Measurements from ENCODE around the gene SPPL3. TPM values are rescaled to one million over a fixed set of nuclear protein-coding genes. Genes with fewer than 3 reads are reported as not detected.

Gene SPPL3
- total RNA-seq, 1 donor from 2014 or later, result 56.8 TPM

DNA sequence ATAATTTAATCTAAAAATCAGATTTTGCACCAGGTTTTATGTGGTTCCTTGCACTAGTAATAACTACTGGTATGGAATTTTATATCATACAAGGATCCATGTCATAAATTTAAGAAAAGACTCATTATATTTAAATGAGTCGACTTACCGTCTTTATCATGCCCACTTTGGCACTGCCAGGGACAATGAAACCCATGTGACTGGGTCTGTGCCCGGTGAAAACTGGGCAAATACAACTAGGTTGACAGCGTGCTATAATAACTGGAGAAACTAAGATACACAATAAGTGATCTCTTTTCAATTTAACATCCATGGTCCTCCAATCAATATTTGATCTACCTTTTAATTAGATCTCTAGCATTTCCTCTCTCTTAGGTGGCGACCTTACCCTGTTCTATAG is 114.0 kb downstream of the SPPL3 start:
- Mint-ChIP-seq H3K36me3 (ENCODE audit: low read depth) (peaks cover 20% of the 10 kb centered on the region), H3K27ac (ENCODE audit: unreplicated experiment) (no peak overlapping the region), H3K4me3 (no peak overlapping the region)

GRCh38 chr12:120787889-120788288 is 116.3 kb downstream of the SPPL3 start:
- no peak overlapping the region for H3K4me3 Mint-ChIP-seq
- no peaks in the 10 kb centered on the region for H3K27me3 Mint-ChIP-seq (ENCODE audit: low read depth)
- DNase-seq (ENCODE audit: low read depth, low spot score), result no peak
- H3K4me1 Mint-ChIP-seq, result peaks cover 10% of the 10 kb centered on the region
- peaks cover 2% of the 10 kb centered on the region for H3K9me3 Mint-ChIP-seq
- TF ChIP-seq, protein P1, sequence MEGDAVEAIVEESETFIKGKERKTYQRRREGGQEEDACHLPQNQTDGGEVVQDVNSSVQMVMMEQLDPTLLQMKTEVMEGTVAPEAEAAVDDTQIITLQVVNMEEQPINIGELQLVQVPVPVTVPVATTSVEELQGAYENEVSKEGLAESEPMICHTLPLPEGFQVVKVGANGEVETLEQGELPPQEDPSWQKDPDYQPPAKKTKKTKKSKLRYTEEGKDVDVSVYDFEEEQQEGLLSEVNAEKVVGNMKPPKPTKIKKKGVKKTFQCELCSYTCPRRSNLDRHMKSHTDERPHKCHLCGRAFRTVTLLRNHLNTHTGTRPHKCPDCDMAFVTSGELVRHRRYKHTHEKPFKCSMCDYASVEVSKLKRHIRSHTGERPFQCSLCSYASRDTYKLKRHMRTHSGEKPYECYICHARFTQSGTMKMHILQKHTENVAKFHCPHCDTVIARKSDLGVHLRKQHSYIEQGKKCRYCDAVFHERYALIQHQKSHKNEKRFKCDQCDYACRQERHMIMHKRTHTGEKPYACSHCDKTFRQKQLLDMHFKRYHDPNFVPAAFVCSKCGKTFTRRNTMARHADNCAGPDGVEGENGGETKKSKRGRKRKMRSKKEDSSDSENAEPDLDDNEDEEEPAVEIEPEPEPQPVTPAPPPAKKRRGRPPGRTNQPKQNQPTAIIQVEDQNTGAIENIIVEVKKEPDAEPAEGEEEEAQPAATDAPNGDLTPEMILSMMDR (conservative IDR thresholded peaks at IDR 0.05), result no peak
- H3K27ac Mint-ChIP-seq (ENCODE audit: unreplicated experiment), result no peak overlapping the region
- peaks cover 12% of the 10 kb centered on the region for H3K36me3 Mint-ChIP-seq (ENCODE audit: low read depth)

More for the DNA sequence above, 114.0 kb downstream of the SPPL3 start:
- TF ChIP-seq, protein P1 (conservative IDR thresholded peaks at IDR 0.05), result no peak
- H3K9me3 Mint-ChIP-seq, result peaks cover 11% of the 10 kb centered on the region
- no peaks in the 10 kb centered on the region for H3K27me3 Mint-ChIP-seq (ENCODE audit: low read depth)
- H3K4me1 Mint-ChIP-seq, result peaks cover 11% of the 10 kb centered on the region
- DNase-seq (ENCODE audit: low read depth, low spot score), result no peak

DNA sequence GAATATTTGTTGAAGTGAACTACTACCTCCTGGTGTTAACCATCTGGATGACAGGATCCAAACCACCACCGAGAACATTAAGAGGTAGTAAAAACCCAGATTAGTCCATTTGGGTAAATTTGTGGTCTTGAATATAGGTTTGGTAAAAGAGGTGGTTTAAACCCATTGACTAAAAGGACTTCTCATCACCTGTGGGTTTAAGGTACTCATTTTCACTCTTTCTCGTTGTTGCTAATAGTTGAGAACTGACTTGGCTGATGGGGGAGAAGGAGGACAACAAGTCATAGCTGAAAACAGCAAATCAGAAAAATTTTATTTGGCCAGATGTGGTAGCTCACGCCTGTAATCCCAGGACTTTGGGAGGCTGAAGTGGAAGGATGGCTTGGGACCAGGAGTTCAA is 119.4 kb downstream of the SPPL3 start:
- no peaks in the 10 kb centered on the region for H3K9me3 Mint-ChIP-seq
- TF ChIP-seq, protein P1 (conservative IDR thresholded peaks at IDR 0.05), result no peak
- no peak for DNase-seq (ENCODE audit: low read depth, low spot score)
- H3K4me1 Mint-ChIP-seq, result no peaks in the 10 kb centered on the region
- H3K4me3 Mint-ChIP-seq, result no peak overlapping the region
- no peaks in the 10 kb centered on the region for H3K27me3 Mint-ChIP-seq (ENCODE audit: low read depth)
- no peak overlapping the region for H3K27ac Mint-ChIP-seq (ENCODE audit: unreplicated experiment)
- H3K36me3 Mint-ChIP-seq (ENCODE audit: low read depth), result peaks cover 13% of the 10 kb centered on the region

GRCh38 chr12:120783197-120783596 is 121.0 kb downstream of the SPPL3 start:
- Mint-ChIP-seq H3K9me3 (no peaks in the 10 kb centered on the region), H3K27me3 (ENCODE audit: low read depth) (no peaks in the 10 kb centered on the region), H3K4me1 (no peaks in the 10 kb centered on the region), H3K27ac (ENCODE audit: unreplicated experiment) (no peak overlapping the region), H3K4me3 (no peak overlapping the region), H3K36me3 (ENCODE audit: low read depth) (peaks cover 13% of the 10 kb centered on the region)
- TF ChIP-seq, protein P1 (conservative IDR thresholded peaks at IDR 0.05), result no peak
- DNase-seq (ENCODE audit: low read depth, low spot score), result no peak

- TF ChIP-seq, protein P1 (conservative IDR thresholded peaks at IDR 0.05), result peak; percentile 54
- Mint-ChIP-seq H3K4me3 (no peak overlapping the region), H3K27ac (ENCODE audit: unreplicated experiment) (peak overlapping the region; percentile 35)
Measured at GRCh38 chr12:120775862-120776552, 128.2 kb downstream of the SPPL3 start.

More at GRCh38 chr12:120775862-120776552, 128.2 kb downstream of the SPPL3 start:
- no peaks in the 10 kb centered on the region for H3K36me3 Mint-ChIP-seq (ENCODE audit: low read depth)
- H3K27me3 Mint-ChIP-seq (ENCODE audit: low read depth), result peaks cover 15% of the 10 kb centered on the region
- H3K9me3 Mint-ChIP-seq, result no peaks in the 10 kb centered on the region
- peaks cover 41% of the 10 kb centered on the region for H3K4me1 Mint-ChIP-seq
- DNase-seq (ENCODE audit: low read depth, low spot score), result no peak

Measured in neural crest cell (in vitro differentiated cells).